ENCODE data around the gene UNC79.

Gene UNC79

GRCh38 chr14:93532541-93532940, 101.8 kb downstream of the UNC79 start:
- Histone ChIP-seq H3K27me3 (ENCODE audit: insufficient read depth, low read length) (no peaks in the 10 kb centered on the region), H3K79me2 (ENCODE audit: insufficient read depth, low read length) (no peaks in the 10 kb centered on the region), H3K4me1 (ENCODE audit: insufficient read depth, low read length, severe bottlenecking) (no peaks in the 10 kb centered on the region), H3K9ac (ENCODE audit: low read length) (no peak overlapping the region), H4K20me1 (ENCODE audit: insufficient read depth, low read length) (no peaks in the 10 kb centered on the region), H3K36me3 (ENCODE audit: insufficient read depth, low read length) (no peaks in the 10 kb centered on the region), H3K4me2 (ENCODE audit: low read length) (no peak overlapping the region), H3F3A (ENCODE audit: insufficient read depth, low read length) (no peaks in the 10 kb centered on the region), H3K9me3 (ENCODE audit: low read length) (no peaks in the 10 kb centered on the region), H2AFZ (ENCODE audit: low read length) (no peak overlapping the region), H3K27ac (ENCODE audit: low read depth, low read length, poor library complexity, severe bottlenecking) (no peak overlapping the region), H3K9me2 (ENCODE audit: low read depth, low read length) (no peaks in the 10 kb centered on the region), H3K4me3 (ENCODE audit: low read depth, low read length, poor library complexity, severe bottlenecking) (no peak overlapping the region)
- TF ChIP-seq CTCF (IDR thresholded peaks at IDR 0.05; ENCODE audit: low read length) = no peak

GRCh38 chr14:93533437-93533836, 102.7 kb downstream of the UNC79 start:
- Histone ChIP-seq H3K4me1 (ENCODE audit: insufficient read depth, low read length, severe bottlenecking) (no peaks in the 10 kb centered on the region), H2AFZ (ENCODE audit: low read length) (no peak overlapping the region), H3K4me3 (ENCODE audit: low read depth, low read length, poor library complexity, severe bottlenecking) (no peak overlapping the region), H3K9ac (ENCODE audit: low read length) (no peak overlapping the region), H3K9me2 (ENCODE audit: low read depth, low read length) (no peaks in the 10 kb centered on the region), H3F3A (ENCODE audit: insufficient read depth, low read length) (no peaks in the 10 kb centered on the region), H3K27me3 (ENCODE audit: insufficient read depth, low read length) (no peaks in the 10 kb centered on the region), H4K20me1 (ENCODE audit: insufficient read depth, low read length) (no peaks in the 10 kb centered on the region), H3K79me2 (ENCODE audit: insufficient read depth, low read length) (no peaks in the 10 kb centered on the region), H3K9me3 (ENCODE audit: low read length) (no peaks in the 10 kb centered on the region), H3K27ac (ENCODE audit: low read depth, low read length, poor library complexity, severe bottlenecking) (no peak overlapping the region), H3K4me2 (ENCODE audit: low read length) (no peak overlapping the region), H3K36me3 (ENCODE audit: insufficient read depth, low read length) (no peaks in the 10 kb centered on the region)
- TF ChIP-seq EZH2 (IDR thresholded peaks at IDR 0.05; ENCODE audit: borderline replicate concordance, low read length) (no peak), CTCF (IDR thresholded peaks at IDR 0.05; ENCODE audit: low read length) (no peak)

GRCh38 chr14:93533842-93534241, 103.1 kb downstream of the UNC79 start:
- no peak for TF ChIP-seq EZH2 (IDR thresholded peaks at IDR 0.05; ENCODE audit: borderline replicate concordance, low read length)
- Histone ChIP-seq H2AFZ (ENCODE audit: low read length) (no peak overlapping the region), H3F3A (ENCODE audit: insufficient read depth, low read length) (no peaks in the 10 kb centered on the region), H3K9ac (ENCODE audit: low read length) (no peak overlapping the region), H3K79me2 (ENCODE audit: insufficient read depth, low read length) (no peaks in the 10 kb centered on the region), H3K4me3 (ENCODE audit: low read depth, low read length, poor library complexity, severe bottlenecking) (no peak overlapping the region), H3K9me3 (ENCODE audit: low read length) (no peaks in the 10 kb centered on the region), H4K20me1 (ENCODE audit: insufficient read depth, low read length) (no peaks in the 10 kb centered on the region), H3K36me3 (ENCODE audit: insufficient read depth, low read length) (no peaks in the 10 kb centered on the region), H3K4me1 (ENCODE audit: insufficient read depth, low read length, severe bottlenecking) (no peaks in the 10 kb centered on the region), H3K27me3 (ENCODE audit: insufficient read depth, low read length) (no peaks in the 10 kb centered on the region), H3K9me2 (ENCODE audit: low read depth, low read length) (no peaks in the 10 kb centered on the region), H3K4me2 (ENCODE audit: low read length) (no peak overlapping the region), H3K27ac (ENCODE audit: low read depth, low read length, poor library complexity, severe bottlenecking) (no peak overlapping the region)

- Histone ChIP-seq H3K36me3 (ENCODE audit: insufficient read depth, low read length) (no peaks in the 10 kb centered on the region), H3K9me3 (ENCODE audit: low read length) (no peaks in the 10 kb centered on the region), H3K27me3 (ENCODE audit: insufficient read depth, low read length) (no peaks in the 10 kb centered on the region), H3K9me2 (ENCODE audit: low read depth, low read length) (no peaks in the 10 kb centered on the region), H3K4me2 (ENCODE audit: low read length) (no peak overlapping the region), H3K4me3 (ENCODE audit: low read depth, low read length, poor library complexity, severe bottlenecking) (no peak overlapping the region), H3K4me1 (ENCODE audit: insufficient read depth, low read length, severe bottlenecking) (no peaks in the 10 kb centered on the region), H3K9ac (ENCODE audit: low read length) (no peak overlapping the region), H3F3A (ENCODE audit: insufficient read depth, low read length) (no peaks in the 10 kb centered on the region), H2AFZ (ENCODE audit: low read length) (no peak overlapping the region), H4K20me1 (ENCODE audit: insufficient read depth, low read length) (no peaks in the 10 kb centered on the region), H3K27ac (ENCODE audit: low read depth, low read length, poor library complexity, severe bottlenecking) (no peak overlapping the region), H3K79me2 (ENCODE audit: insufficient read depth, low read length) (no peaks in the 10 kb centered on the region)
- TF ChIP-seq CTCF (IDR thresholded peaks at IDR 0.05; ENCODE audit: low read length) (no peak), EZH2 (IDR thresholded peaks at IDR 0.05; ENCODE audit: borderline replicate concordance, low read length) (no peak)
Observed at GRCh38 chr14:93535537-93535936, 104.8 kb downstream of the UNC79 start.

Data from OCI-LY1 (cell line).